Fibroblast of peridontal ligament (primary cell): ENCODE results near the gene MAGEB17.
"Not testable (repeated sequence)": the region's sequence is repeated elsewhere in the genome, so short reads cannot be mapped to it uniquely, and the experiment has no call there.

Experiments
- DNase-seq: peaks from one replicate; pipeline ENCODE4 v3.0.0-alpha.2; 2010; ENCODE audit errors: extremely low read depth

Gene MAGEB17, protein sequence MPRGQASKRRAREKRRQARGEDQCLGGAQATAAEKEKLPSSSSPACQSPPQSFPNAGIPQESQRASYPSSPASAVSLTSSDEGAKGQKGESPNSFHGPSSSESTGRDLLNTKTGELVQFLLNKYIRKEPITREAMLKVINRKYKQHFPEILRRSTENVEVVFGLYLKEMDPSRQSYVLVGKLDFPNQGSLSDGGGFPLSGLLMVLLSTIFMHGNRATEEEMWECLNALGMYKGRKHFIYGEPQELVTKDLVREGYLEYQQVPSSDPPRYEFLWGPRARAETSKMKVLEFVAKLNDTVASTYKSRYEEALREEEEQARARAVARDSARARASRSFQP

DNA sequence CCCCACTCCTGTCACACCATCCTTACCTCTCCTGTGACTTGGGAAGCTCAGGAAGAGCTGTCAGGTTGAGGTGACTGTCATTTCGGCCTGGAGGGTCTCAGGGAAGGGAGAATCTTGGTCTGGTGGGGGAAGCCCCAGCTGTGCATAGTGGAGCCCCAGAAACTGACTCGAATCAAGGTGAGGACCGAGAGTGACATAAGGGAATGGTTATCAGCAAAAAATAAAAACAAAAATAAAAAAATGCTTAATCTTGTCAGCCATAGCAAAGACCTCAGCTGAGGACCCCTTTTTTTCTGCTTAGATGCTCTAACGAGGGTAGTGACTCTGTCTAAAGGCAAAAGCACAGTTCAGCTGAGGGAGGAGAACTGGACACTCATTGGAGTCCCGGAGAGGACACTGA is at the start of gene MAGEB17:
Gene MAGEB17, plus strand, starts transcription at position 301 of the 400 bp plus-strand sequence. CDS start 2,902 bp downstream, outside the sequence.
- DNase-seq = no peak

DNA sequence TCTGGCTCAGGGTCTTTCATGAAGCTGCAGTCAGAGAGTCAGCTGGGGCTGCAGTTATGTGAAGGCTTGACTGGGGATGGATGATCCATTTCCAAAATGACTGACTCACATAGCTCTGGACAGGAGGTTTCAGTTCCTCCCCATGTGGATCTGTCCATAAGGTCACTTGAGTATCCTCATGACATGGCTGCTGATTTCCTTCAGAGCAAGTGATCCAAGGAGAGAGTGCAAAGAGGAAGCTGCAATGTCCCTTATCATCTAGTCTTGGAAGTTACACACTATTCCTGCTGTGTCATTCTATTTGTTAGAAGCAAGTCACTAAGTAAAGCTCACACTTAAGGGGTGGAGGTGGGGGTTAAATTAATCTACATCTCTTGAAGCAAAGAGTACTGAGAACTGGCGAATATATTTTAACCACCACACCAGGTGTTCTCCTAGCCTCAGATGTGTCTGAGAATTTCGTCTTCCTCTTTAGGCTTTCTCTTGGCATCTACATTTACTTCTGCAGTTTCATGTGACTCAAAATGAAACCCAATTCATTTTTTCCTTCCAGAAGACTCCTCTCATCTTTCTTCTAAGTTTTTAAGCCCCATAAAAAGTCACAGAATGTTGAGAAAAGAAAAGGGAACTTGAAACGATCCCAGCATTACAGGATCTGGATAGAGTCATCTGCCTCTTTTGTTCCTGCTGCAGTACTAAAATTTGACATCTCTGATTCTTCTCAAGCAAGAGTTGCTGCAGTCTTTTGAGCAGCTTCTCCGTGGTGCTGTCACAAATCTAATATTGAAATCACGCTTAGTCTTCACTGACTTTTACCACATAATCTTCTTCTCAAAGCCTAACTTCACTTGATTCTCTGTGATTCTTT is 47.7 kb upstream of the MAGEB17 start:
- DNase-seq = no peak

DNA sequence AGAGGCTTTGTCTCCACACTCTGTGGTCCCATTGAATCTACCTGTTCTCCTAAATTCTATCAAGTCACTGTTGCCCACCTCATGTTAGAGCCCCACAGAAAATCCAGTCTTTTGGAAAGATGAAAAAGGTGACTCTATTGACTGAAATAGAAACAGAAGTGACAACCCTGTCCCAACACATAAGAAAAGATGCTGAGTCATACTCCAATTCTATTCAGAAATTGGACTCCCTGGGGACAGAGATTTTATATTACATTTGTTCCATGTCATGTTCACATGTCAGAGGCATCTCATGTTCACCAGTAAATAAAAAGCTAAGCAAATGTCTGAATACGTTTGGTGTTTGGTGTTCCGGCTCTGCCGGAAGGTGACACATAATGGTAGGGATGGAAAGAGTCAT is 46.9 kb upstream of the MAGEB17 start:
- DNase-seq = no peak

DNA sequence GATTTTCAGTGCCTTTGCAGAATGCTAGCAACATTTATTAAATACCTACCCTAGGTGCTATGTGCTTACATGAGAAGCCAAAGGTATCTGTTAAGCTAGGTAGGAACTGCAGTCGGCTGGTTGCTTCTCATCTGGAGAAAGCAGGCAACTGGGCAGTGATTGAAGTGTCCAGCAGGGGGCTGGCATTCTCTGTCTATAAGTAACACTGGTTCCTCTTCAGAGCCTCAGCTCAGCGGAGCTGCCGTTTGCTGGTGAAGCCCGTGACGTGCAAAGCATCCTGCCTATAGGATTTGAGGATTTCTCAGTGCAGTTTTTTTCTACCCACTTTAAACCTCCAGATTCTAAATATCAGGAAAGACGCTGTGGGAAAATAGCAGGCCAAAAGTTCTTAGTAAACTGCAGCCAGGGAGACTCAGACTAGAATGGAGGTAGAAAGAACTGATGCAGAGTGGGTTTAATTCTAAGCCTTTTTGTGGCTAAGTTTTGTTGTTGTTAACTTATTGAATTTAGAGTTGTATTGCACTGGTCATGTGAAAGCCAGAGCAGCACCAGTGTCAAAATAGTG is 44.0 kb upstream of the MAGEB17 start, which contains the start of gene GRPR:
Gene GRPR, plus strand, starts transcription at position 344 of the 565 bp plus-strand sequence. CDS start 389 bp downstream, outside the sequence.
- DNase-seq = peak; percentile 88

DNA sequence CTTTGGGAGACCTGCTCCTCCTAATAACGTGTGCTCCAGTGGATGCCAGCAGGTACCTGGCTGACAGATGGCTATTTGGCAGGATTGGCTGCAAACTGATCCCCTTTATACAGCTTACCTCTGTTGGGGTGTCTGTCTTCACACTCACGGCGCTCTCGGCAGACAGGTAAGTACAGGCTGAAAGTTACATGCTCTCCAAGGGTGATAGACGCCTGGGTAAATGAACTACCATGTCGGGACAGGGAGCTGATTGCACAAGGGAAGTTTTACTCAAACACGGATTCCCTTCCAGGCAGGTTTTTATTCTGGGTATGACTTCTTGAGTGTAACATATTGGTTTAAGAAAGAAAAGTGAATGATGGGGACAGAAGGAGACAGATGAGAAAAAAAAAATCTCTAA is 43.1 kb upstream of the MAGEB17 start:
- no peak for DNase-seq

DNA sequence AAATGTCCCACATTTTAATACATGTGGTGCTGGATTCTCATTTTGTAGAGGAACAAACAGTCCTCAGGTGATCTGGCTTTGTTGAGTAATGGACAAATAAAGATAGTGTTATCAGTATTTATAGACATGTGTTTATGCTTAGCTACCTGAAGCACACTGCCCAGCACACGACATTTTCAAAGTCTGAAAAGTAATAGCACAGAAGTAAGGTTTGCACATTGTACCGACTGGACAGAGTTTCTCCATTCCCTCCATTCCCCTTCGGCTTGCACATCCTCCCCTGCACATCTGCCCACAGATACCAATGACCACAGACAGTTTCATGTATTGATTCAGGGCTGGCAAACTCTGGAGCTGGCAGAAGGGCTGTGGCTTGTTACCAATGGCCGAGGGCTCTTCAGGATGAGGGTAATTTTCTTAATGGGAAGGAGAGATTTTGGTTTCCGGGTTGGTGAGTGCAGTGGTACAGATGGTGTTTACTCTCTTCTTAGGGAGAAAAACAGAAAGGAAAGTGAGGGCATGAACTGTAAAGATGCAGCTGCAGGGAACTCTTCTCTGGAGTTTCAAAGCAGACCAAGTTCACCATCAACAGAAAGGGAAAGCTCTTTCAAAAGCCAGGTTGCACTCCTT is 41.6 kb upstream of the MAGEB17 start:
- no peak for DNase-seq

DNA sequence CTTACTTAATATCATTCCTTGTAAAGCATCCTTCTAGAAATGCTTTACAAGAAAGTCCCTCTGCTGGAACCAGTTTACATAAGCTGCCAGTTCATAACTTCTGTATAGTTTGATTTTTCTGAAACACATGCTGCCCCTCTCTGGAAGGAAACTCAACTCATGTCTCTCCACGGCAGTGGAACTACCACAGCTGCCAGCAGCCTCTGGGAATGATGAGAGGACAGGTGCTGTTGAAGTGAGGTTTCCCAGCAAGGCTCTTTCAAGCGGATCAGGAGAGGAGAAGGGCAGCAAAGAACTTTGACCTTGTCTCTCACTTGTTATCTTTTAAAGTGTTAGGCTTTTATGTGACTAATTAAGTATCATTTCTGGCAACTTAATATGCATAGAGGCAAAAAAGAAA is 36.6 kb upstream of the MAGEB17 start:
- DNase-seq = no peak

DNA sequence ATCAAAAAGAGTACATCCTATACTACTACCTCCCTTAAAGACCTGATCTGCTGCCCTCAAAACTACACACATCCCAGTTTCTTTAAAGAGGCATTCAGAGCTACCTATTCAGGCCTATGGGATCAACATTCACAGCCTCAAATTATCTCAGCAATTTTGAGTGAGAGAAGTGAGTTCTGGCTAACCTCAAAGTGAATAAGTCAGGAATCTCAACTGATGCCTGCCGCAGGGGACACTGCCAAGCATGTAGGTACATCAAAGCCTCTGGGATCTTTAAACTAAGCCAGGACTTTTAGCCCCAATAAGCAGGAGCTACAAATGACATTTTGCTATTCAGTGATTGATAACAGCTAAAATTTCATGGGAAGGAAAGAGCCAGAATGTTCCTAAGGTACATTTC is 32.3 kb upstream of the MAGEB17 start:
- no peak for DNase-seq

DNA sequence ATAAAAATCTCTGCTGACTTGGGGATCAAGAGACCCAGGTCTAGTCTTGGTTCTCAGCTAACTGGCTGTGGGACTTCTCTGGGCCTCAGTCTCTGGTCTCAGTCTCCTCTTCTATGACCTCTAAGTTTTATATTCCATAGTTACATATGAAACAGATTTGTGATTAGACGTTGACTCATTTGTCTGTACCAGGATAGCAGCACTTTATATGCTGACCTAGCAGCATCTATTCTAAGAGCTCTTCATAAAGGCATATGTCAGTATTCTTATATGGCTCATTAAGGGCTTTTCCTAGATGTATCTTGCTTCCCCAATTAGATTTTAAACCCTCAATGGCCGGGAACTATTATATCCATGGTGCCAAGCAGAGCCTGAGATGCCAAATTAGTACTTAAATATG is 31.2 kb upstream of the MAGEB17 start:
- DNase-seq = no peak

DNA sequence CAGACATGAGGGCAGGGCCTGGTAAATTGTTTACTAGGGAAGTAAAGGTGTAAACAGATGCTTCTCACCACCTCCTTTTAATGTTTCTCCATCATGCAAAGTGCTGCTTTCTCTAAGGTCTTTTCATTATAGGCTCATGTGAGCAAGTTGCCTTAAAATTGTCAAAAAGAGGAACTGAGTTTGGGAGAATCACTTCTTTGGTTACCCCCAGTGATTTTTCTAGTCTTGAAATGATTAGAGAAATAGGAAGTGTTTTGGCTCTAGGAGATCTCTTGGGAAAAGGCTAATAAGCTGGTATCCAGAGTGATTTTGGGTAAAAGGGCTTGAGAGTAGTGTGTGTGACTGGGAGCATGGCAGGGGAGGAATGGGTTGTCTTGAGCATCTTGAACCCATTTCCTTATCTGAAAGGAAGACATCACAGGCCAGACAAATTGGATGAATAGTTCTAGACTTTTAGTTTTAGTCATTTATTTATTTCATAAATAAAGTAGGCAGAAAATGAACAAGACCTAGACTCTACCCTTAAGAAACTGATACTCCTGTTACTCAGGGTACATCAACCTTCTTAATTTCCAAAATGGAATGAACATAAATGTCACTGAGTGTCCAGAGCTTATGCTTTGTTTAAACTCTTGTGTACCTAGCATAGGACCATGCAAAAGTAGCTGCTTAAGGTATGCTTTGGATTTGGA is 29.7 kb upstream of the MAGEB17 start:
- no peak for DNase-seq

DNA sequence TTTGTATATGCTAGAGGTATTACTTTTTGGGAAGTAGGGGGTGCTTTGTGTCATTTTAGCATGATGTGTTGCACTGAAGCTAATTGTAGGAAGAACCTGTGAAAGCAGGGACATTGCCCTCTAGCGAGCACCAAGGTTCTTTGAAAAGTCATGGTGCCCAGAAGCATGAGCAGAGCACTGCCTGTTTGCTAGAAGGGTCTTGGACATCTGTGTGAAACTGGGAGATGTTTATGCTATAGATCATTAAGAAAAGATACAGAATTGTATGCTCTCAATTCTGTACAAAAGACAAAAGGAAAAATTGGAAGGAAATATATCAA is 29.2 kb upstream of the MAGEB17 start:
- DNase-seq = no peak

DNA sequence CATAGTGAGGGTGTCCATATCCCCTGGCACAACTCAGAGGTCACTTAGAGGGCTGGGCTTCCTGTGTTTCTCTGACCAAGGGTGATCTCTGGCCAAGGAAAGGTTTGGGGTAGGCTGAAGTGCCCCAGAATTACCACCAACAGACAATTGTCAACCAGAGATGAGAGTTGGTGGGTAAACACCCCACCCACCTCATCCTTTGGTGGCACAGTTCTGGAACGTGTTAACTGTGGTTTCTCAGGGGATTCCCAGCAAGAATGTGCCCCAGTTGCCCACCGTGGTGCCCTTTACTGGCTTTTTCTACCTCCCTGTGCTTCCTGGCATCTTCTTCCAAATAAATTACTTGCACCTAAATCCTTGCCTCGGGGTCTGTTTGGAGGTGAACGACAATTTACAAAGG is 26.8 kb upstream of the MAGEB17 start:
- DNase-seq = no peak

DNA sequence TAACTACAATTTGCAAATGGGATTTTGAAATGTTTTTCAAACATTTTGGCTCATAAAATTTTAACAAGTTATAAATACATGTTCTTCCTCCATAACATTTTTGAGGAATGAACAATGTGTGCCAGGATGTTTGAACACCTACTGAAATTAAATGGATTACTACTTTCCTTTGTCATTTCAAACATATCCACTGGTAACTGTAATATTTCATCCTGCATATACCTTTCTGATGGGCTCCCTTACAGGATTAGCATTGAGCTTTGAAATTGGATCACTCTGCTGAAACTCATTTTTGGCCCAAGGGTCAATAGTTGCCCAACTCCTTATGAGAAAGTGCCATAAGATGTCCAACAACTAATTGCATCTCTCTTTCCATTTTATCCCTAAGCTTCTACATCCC is 26.3 kb upstream of the MAGEB17 start:
- no peak for DNase-seq

DNA sequence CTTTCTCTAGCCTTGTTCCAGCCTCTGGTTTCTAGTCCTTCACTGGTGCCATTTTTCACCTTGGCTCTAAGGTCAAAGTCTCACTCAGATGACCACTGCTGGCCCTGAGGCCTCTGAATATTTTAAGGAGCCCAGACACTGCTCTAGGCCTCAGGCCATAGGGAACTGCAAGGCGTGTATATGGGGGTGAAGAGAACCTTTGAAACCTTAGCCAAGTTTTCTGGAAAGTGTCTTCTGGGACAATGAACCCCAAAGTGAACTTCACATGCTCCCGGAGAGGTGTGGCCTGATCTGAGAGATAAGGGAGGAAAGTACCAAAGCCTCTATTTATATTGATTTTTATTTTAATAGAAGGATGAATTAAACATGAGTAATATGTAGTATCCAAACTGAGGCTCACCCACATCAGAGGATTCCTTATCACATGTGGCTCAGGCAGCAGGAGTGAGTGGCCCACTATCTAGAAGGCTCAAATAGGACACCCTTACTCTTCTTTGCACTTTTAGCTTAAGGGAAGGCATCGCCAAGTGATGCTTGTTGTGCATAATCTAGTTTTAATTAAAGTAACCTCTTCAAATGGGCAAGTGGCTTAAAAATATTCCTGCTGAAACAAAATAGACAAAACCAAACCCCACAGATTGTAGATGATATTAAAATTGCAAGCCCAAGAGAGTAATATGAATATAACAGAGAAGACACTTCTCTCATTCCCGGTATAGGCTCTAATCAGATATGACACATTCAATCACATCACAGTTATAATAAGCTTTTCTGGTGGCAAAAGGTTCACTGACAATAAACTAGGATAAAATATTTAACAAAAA is 25.6 kb upstream of the MAGEB17 start:
- DNase-seq = no peak

DNA sequence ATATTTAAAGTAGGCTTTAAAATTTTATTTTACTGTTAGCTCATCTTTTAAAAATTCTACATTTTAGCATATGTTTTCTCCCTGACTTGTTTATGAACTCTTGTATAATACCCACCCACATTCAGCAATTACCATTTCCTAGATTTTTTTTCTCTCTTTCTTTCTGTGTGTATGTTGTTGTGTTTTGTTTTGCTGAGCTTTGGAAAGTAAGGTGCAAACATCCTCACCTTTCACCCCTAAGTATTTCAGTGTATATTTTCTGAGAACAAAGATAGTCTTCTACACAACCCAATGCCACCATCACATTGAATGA is 25.1 kb upstream of the MAGEB17 start:
- no peak for DNase-seq

DNA sequence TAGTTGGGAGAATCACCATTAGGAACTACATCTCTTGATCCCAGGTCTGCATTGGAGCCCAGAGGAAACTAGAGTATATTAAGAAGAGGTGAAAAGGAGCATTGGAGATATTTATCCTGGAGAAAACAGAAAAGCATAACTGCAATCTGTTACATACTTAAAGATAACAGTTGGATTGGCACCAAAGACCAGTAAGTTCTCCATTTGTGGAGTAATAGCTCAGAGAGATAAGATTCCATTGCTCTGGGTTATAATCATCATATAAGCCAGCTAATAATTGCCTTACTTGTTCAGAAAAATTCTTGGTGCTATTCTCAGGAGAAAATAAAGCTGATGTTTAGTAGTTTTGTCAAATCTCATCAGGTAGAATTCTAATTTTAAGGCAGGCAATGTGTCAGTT is 23.3 kb upstream of the MAGEB17 start:
- DNase-seq = no peak

DNA sequence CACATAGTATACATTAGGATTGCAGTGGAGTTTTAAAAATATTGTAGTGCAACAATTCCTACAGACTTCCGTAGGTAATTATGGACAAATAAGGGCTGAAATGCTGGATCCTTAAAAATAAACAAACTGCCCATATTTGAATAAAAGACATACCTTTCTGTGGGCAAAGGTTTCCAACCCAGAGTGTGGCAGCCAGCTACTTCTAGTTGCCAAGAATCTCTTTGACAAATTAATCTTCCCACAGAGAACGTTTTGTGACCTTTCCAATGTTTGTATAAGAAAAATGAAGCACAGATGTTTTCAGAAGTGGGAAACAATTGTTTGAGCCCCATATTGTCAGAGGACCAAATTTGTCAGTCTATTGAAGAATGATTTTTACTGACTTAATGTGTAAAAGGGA is 22.9 kb upstream of the MAGEB17 start:
- peak; percentile 41 for DNase-seq

DNA sequence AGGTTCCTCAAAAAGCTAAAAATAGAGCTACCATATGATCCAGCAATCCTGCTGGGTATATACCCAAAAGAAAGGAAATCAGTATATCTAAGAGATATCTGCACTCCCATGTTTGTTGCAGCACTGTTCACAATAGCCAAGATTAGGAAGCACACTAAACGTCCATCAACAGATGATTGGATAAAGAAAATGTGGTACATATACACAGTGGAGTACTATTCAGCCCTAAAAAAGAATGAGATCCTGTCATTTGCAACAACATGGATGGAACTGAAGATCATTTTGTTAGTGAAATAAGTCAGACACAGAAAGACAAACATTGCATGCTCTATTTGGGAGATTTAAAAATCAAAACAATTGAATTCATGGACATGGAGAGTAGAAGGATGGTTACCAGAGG is 22.2 kb upstream of the MAGEB17 start:
- not testable (repeated sequence) for DNase-seq

DNA sequence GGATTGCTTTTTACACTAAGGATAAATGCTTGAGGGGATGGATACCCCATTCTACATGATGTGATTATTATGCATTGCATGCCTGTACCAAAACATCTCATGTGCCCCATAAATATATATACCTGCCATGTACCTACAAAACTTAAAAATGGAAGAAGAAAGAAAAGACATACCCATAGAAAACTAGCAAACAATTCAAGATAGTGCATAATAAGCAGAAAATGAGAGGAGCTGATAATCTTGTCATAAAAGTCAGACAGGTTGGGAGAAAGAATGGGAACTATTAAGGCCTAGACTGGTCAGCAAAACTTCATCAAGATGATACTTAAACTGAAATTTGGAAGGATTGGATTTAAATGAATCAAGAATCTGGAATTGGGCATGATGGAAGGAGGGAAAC is 21.6 kb upstream of the MAGEB17 start:
- DNase-seq = no peak

DNA sequence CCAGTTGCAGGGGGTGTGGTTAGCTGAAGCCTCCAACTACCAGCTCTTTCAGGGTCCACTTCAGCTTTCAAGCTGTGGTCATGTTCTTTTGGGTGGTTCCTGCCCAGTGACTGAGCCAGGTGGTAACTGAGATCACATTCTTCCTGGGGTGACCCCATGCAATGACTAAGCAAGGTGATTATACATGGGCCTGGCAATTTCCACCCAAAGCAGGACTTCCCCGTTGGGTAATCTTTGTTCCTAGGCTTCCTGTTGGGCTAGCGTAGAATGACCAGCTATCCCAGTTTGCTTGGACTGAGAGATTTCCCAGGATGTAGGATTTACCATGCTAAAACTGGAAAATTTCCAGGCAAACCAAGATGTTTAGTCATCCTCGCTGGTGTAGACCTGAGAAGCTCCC is 18.4 kb upstream of the MAGEB17 start:
- no peak for DNase-seq

DNA sequence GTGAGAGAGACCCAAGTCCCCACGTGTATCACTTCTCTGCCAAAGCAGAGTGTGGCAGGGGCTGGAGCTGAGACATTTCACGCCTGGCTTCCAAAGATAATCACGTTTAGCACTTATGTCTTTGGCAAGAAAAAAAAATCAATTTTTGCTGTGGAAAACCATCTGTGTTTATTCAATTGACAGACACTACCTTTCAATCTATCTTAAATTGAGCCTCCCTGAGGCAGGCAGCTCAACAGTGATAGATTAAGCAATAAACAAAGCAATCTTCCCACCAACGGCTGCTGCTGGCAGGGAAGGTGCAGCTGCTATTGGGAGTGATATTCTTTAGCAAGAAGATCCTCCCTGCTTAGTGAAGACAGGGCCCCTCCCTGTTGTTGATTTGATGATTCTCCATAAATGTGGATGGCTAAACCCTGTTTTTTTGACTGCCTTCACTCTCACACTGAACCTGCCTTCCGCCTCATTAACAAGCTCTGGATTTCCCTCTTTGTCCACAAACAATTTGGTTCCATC is 11.6 kb upstream of the MAGEB17 start:
- no peak for DNase-seq
